ENCODE results near the gene STOML3.

The STOML3 gene

GRCh38 chr13:38970380-38971051 is 20.1 kb downstream of the STOML3 start:
- Histone ChIP-seq H3K9ac (ENCODE audit: low read length) (no peak overlapping the region), H3K4me1 (ENCODE audit: control insufficient read depth, insufficient read depth, low read length) (no peaks in the 10 kb centered on the region), H3K4me3 (ENCODE audit: low read length) (no peak overlapping the region), H3K27ac (ENCODE audit: low read depth, low read length) (no peak overlapping the region), H3K27me3 (ENCODE audit: control insufficient read depth, insufficient read depth, low read length) (no peaks in the 10 kb centered on the region), H3K36me3 (ENCODE audit: control insufficient read depth, insufficient read depth, low read length) (no peaks in the 10 kb centered on the region)

- no peak overlapping the region for H3K27ac ChIP-seq (ENCODE audit: low read depth, low read length)
- no peak overlapping the region for H3K9ac ChIP-seq (ENCODE audit: low read length)
- no peak overlapping the region for H3K4me3 ChIP-seq (ENCODE audit: low read length)
- H3K36me3 ChIP-seq (ENCODE audit: control insufficient read depth, insufficient read depth, low read length), result no peaks in the 10 kb centered on the region
- no peaks in the 10 kb centered on the region for H3K4me1 ChIP-seq (ENCODE audit: control insufficient read depth, insufficient read depth, low read length)
- no peaks in the 10 kb centered on the region for H3K27me3 ChIP-seq (ENCODE audit: control insufficient read depth, insufficient read depth, low read length)
These were observed 21.4 kb downstream of the STOML3 start for GRCh38 chr13:38969187-38969586.

GRCh38 chr13:38967446-38967845 is 23.2 kb downstream of the STOML3 start:
- Histone ChIP-seq H3K4me1 (ENCODE audit: control insufficient read depth, insufficient read depth, low read length) (no peaks in the 10 kb centered on the region), H3K27me3 (ENCODE audit: control insufficient read depth, insufficient read depth, low read length) (no peaks in the 10 kb centered on the region), H3K4me3 (ENCODE audit: low read length) (no peak overlapping the region), H3K27ac (ENCODE audit: low read depth, low read length) (no peak overlapping the region), H3K9ac (ENCODE audit: low read length) (no peak overlapping the region), H3K36me3 (ENCODE audit: control insufficient read depth, insufficient read depth, low read length) (no peaks in the 10 kb centered on the region)

- Histone ChIP-seq H3K9ac (ENCODE audit: low read length) (no peak overlapping the region), H3K4me1 (ENCODE audit: control insufficient read depth, insufficient read depth, low read length) (no peaks in the 10 kb centered on the region), H3K36me3 (ENCODE audit: control insufficient read depth, insufficient read depth, low read length) (no peaks in the 10 kb centered on the region), H3K4me3 (ENCODE audit: low read length) (no peak overlapping the region), H3K27me3 (ENCODE audit: control insufficient read depth, insufficient read depth, low read length) (no peaks in the 10 kb centered on the region), H3K27ac (ENCODE audit: low read depth, low read length) (no peak overlapping the region)
These were observed 25.4 kb downstream of the STOML3 start for GRCh38 chr13:38965281-38965680.

GRCh38 chr13:38960175-38960574 is 30.5 kb downstream of the STOML3 start:
- no peaks in the 10 kb centered on the region for H3K4me1 ChIP-seq (ENCODE audit: control insufficient read depth, insufficient read depth, low read length)
- H3K27me3 ChIP-seq (ENCODE audit: control insufficient read depth, insufficient read depth, low read length), result no peaks in the 10 kb centered on the region
- H3K4me3 ChIP-seq (ENCODE audit: low read length), result no peak overlapping the region
- H3K27ac ChIP-seq (ENCODE audit: low read depth, low read length), result no peak overlapping the region
- H3K36me3 ChIP-seq (ENCODE audit: control insufficient read depth, insufficient read depth, low read length), result no peaks in the 10 kb centered on the region
- H3K9ac ChIP-seq (ENCODE audit: low read length), result no peak overlapping the region

GRCh38 chr13:38957794-38958592 is 32.6 kb downstream of the STOML3 start:
- H3K36me3 ChIP-seq (ENCODE audit: control insufficient read depth, insufficient read depth, low read length), result no peaks in the 10 kb centered on the region
- no peak overlapping the region for H3K9ac ChIP-seq (ENCODE audit: low read length)
- H3K4me1 ChIP-seq (ENCODE audit: control insufficient read depth, insufficient read depth, low read length), result no peaks in the 10 kb centered on the region
- H3K27me3 ChIP-seq (ENCODE audit: control insufficient read depth, insufficient read depth, low read length), result no peaks in the 10 kb centered on the region
- H3K27ac ChIP-seq (ENCODE audit: low read depth, low read length), result no peak overlapping the region
- no peak overlapping the region for H3K4me3 ChIP-seq (ENCODE audit: low read length)

GRCh38 chr13:38954844-38955243 is 35.8 kb downstream of the STOML3 start:
- Histone ChIP-seq H3K27ac (ENCODE audit: low read depth, low read length) (no peak overlapping the region), H3K9ac (ENCODE audit: low read length) (no peak overlapping the region), H3K36me3 (ENCODE audit: control insufficient read depth, insufficient read depth, low read length) (no peaks in the 10 kb centered on the region), H3K4me1 (ENCODE audit: control insufficient read depth, insufficient read depth, low read length) (no peaks in the 10 kb centered on the region), H3K27me3 (ENCODE audit: control insufficient read depth, insufficient read depth, low read length) (no peaks in the 10 kb centered on the region), H3K4me3 (ENCODE audit: low read length) (no peak overlapping the region)

GRCh38 chr13:38954291-38954690 is 36.3 kb downstream of the STOML3 start:
- Histone ChIP-seq H3K27me3 (ENCODE audit: control insufficient read depth, insufficient read depth, low read length) (no peaks in the 10 kb centered on the region), H3K9ac (ENCODE audit: low read length) (no peak overlapping the region), H3K27ac (ENCODE audit: low read depth, low read length) (no peak overlapping the region), H3K36me3 (ENCODE audit: control insufficient read depth, insufficient read depth, low read length) (no peaks in the 10 kb centered on the region), H3K4me3 (ENCODE audit: low read length) (no peak overlapping the region), H3K4me1 (ENCODE audit: control insufficient read depth, insufficient read depth, low read length) (no peaks in the 10 kb centered on the region)

GRCh38 chr13:38952827-38953226 is 37.8 kb downstream of the STOML3 start:
- no peaks in the 10 kb centered on the region for H3K36me3 ChIP-seq (ENCODE audit: control insufficient read depth, insufficient read depth, low read length)
- H3K27me3 ChIP-seq (ENCODE audit: control insufficient read depth, insufficient read depth, low read length), result no peaks in the 10 kb centered on the region
- H3K27ac ChIP-seq (ENCODE audit: low read depth, low read length), result no peak overlapping the region
- H3K9ac ChIP-seq (ENCODE audit: low read length), result no peak overlapping the region
- H3K4me1 ChIP-seq (ENCODE audit: control insufficient read depth, insufficient read depth, low read length), result no peaks in the 10 kb centered on the region
- no peak overlapping the region for H3K4me3 ChIP-seq (ENCODE audit: low read length)

- H3K9ac ChIP-seq (ENCODE audit: low read length), result no peak overlapping the region
- H3K27ac ChIP-seq (ENCODE audit: low read depth, low read length), result no peak overlapping the region
- H3K4me3 ChIP-seq (ENCODE audit: low read length), result no peak overlapping the region
- no peaks in the 10 kb centered on the region for H3K36me3 ChIP-seq (ENCODE audit: control insufficient read depth, insufficient read depth, low read length)
- no peaks in the 10 kb centered on the region for H3K27me3 ChIP-seq (ENCODE audit: control insufficient read depth, insufficient read depth, low read length)
- no peaks in the 10 kb centered on the region for H3K4me1 ChIP-seq (ENCODE audit: control insufficient read depth, insufficient read depth, low read length)
These were observed 38.9 kb downstream of the STOML3 start for GRCh38 chr13:38951525-38952313.

GRCh38 chr13:38950987-38951386 is 39.6 kb downstream of the STOML3 start:
- H3K36me3 ChIP-seq (ENCODE audit: control insufficient read depth, insufficient read depth, low read length), result no peaks in the 10 kb centered on the region
- H3K9ac ChIP-seq (ENCODE audit: low read length), result no peak overlapping the region
- H3K27me3 ChIP-seq (ENCODE audit: control insufficient read depth, insufficient read depth, low read length), result no peaks in the 10 kb centered on the region
- H3K27ac ChIP-seq (ENCODE audit: low read depth, low read length), result no peak overlapping the region
- no peaks in the 10 kb centered on the region for H3K4me1 ChIP-seq (ENCODE audit: control insufficient read depth, insufficient read depth, low read length)
- H3K4me3 ChIP-seq (ENCODE audit: low read length), result no peak overlapping the region

GRCh38 chr13:38947054-38947453 is 43.6 kb downstream of the STOML3 start:
- Histone ChIP-seq H3K9ac (ENCODE audit: low read length) (no peak overlapping the region), H3K27ac (ENCODE audit: low read depth, low read length) (no peak overlapping the region), H3K36me3 (ENCODE audit: control insufficient read depth, insufficient read depth, low read length) (no peaks in the 10 kb centered on the region), H3K4me3 (ENCODE audit: low read length) (no peak overlapping the region), H3K27me3 (ENCODE audit: control insufficient read depth, insufficient read depth, low read length) (no peaks in the 10 kb centered on the region), H3K4me1 (ENCODE audit: control insufficient read depth, insufficient read depth, low read length) (no peaks in the 10 kb centered on the region)
